ENCODE results near the gene LRGUK.
A peak's percentile ranks its signal among the peaks of the same experiment; 100 is the strongest.

The LRGUK gene

GRCh38 chr7:134174795-134175261 is 47.7 kb downstream of the LRGUK start:
- H3K9ac ChIP-seq (ENCODE audit: low read length), result no peak overlapping the region; the same call in 1 of the 2 replicates
- peak overlapping the region; percentile 29; the same call in 1 of the 2 replicates for H3K4me2 ChIP-seq (ENCODE audit: low read depth, low read length)
- H3K4me3 ChIP-seq (ENCODE audit: low read length), result no peak overlapping the region
- H3K27ac ChIP-seq (ENCODE audit: low read length), result no peak overlapping the region; the same call in 1 of the 2 replicates
- H3K79me2 ChIP-seq (ENCODE audit: low read length), result no peaks in the 10 kb centered on the region
- peak overlapping the region; percentile 9; the same call in 1 of the 2 replicates for H2AFZ ChIP-seq (ENCODE audit: low read length)
- no peaks in the 10 kb centered on the region for H3K36me3 ChIP-seq (replicated peaks; ENCODE audit: insufficient read depth, low read length)
- H4K20me1 ChIP-seq (ENCODE audit: insufficient read depth, low read length), result no peaks in the 10 kb centered on the region
- H3K9me2 ChIP-seq (replicated peaks; ENCODE audit: insufficient read depth, low read length), result no peaks in the 10 kb centered on the region
- H3K4me1 ChIP-seq (ENCODE audit: low read length), result peaks cover 15% of the 10 kb centered on the region
- no peaks in the 10 kb centered on the region for H3K27me3 ChIP-seq (replicated peaks; ENCODE audit: insufficient read depth, low read length)
- TF ChIP-seq CTCF (IDR thresholded peaks at IDR 0.05; ENCODE audit: low read length) (no peak), EZH2 (optimal IDR thresholded peaks at IDR 0.05; ENCODE audit: low read depth, low read length) (no peak), EZH2phosphoT487 (IDR thresholded peaks at IDR 0.05; ENCODE audit: low read length) (no peak)
- no peaks in the 10 kb centered on the region for H3K9me3 ChIP-seq (replicated peaks; ENCODE audit: insufficient read depth, low read length)
- peak; percentile 90 for DNase-seq
- 0 out of 2 replicates have a peak, but pooled peaks cover 5% of the 10 kb centered on the region for H3F3A ChIP-seq (ENCODE audit: insufficient read depth, low read length)

DNA sequence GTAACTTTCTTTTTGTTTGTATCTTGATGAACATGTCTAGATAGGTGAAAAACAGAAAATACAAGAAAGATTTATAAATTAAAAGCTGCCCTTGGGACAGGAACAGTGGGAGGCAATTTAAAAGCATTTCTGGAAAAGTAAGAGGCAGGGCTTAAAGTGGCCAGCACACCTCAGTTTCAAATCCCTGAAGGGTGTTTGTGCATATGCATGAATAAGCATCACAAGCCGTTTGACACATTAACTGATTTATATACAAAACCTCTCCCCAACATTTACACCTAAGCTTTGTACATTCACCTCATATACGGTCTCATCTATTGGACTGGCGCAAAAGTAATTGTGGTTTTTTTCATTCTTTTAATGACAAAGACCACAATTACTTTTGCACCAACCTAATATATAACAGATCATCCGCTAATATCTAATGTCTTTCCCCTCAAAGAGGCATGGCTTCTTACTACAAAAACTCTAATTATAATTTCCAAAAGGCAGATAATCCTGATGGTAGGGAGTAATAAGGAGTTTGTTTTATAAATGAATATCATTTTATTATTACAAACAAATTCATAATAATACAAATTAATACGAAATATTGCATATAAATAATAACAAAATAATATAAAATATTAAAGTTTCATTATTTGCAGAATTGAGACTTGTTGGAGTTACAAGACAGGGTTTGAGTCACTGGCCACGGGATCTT is 48.3 kb downstream of the LRGUK start:
- Histone ChIP-seq H3K4me2 (ENCODE audit: low read depth, low read length) (peak overlapping the region; percentile 29; the same call in 1 of the 2 replicates), H3K9me3 (replicated peaks; ENCODE audit: insufficient read depth, low read length) (no peaks in the 10 kb centered on the region), H3K79me2 (ENCODE audit: low read length) (no peaks in the 10 kb centered on the region), H3K4me3 (ENCODE audit: low read length) (no peak overlapping the region), H3F3A (ENCODE audit: insufficient read depth, low read length) (0 out of 2 replicates have a peak, but pooled peaks cover 5% of the 10 kb centered on the region), H3K27me3 (replicated peaks; ENCODE audit: insufficient read depth, low read length) (no peaks in the 10 kb centered on the region), H4K20me1 (ENCODE audit: insufficient read depth, low read length) (no peaks in the 10 kb centered on the region), H3K36me3 (replicated peaks; ENCODE audit: insufficient read depth, low read length) (no peaks in the 10 kb centered on the region), H3K9me2 (replicated peaks; ENCODE audit: insufficient read depth, low read length) (no peaks in the 10 kb centered on the region), H3K9ac (ENCODE audit: low read length) (no peak overlapping the region), H3K4me1 (ENCODE audit: low read length) (peaks cover 15% of the 10 kb centered on the region), H2AFZ (ENCODE audit: low read length) (no peak overlapping the region), H3K27ac (ENCODE audit: low read length) (no peak overlapping the region; the same call in 1 of the 2 replicates)
- DNase-seq, result no peak
- TF ChIP-seq CTCF (IDR thresholded peaks at IDR 0.05; ENCODE audit: low read length) (no peak), EZH2 (optimal IDR thresholded peaks at IDR 0.05; ENCODE audit: low read depth, low read length) (no peak), EZH2phosphoT487 (IDR thresholded peaks at IDR 0.05; ENCODE audit: low read length) (no peak)

GRCh38 chr7:134176037-134176350 is 48.9 kb downstream of the LRGUK start:
- H3K79me2 ChIP-seq (ENCODE audit: low read length), result no peaks in the 10 kb centered on the region
- H3K4me3 ChIP-seq (ENCODE audit: low read length), result no peak overlapping the region
- TF ChIP-seq CTCF (IDR thresholded peaks at IDR 0.05; ENCODE audit: low read length) (no peak), EZH2phosphoT487 (IDR thresholded peaks at IDR 0.05; ENCODE audit: low read length) (no peak), EZH2 (optimal IDR thresholded peaks at IDR 0.05; ENCODE audit: low read depth, low read length) (no peak)
- no peaks in the 10 kb centered on the region for H3K36me3 ChIP-seq (replicated peaks; ENCODE audit: insufficient read depth, low read length)
- no peak overlapping the region for H3K4me2 ChIP-seq (ENCODE audit: low read depth, low read length)
- H3K9ac ChIP-seq (ENCODE audit: low read length), result no peak overlapping the region
- H3F3A ChIP-seq (ENCODE audit: insufficient read depth, low read length), result 0 out of 2 replicates have a peak, but pooled peaks cover 5% of the 10 kb centered on the region
- no peak overlapping the region for H2AFZ ChIP-seq (ENCODE audit: low read length)
- H3K9me3 ChIP-seq (replicated peaks; ENCODE audit: insufficient read depth, low read length), result no peaks in the 10 kb centered on the region
- DNase-seq, result no peak
- no peaks in the 10 kb centered on the region for H3K27me3 ChIP-seq (replicated peaks; ENCODE audit: insufficient read depth, low read length)
- no peaks in the 10 kb centered on the region for H3K9me2 ChIP-seq (replicated peaks; ENCODE audit: insufficient read depth, low read length)
- peaks cover 15% of the 10 kb centered on the region for H3K4me1 ChIP-seq (ENCODE audit: low read length)
- no peak overlapping the region for H3K27ac ChIP-seq (ENCODE audit: low read length)
- no peaks in the 10 kb centered on the region for H4K20me1 ChIP-seq (ENCODE audit: insufficient read depth, low read length)
